HG03442 (cell line): ENCODE results near the gene LGMN.

Source experiments
- ATAC-seq: cut with Tn5 transposase; IDR thresholded peaks from one replicate; pipeline ENCODE4 v1.9.1; 2021; ENCODE audit warnings: mild to moderate bottlenecking, moderate library complexity; ENCODE audit not compliant: unreplicated experiment

Gene LGMN

GRCh38 chr14:92679246-92679645 lies 69.2 kb downstream of the LGMN start:
- no peak for ATAC-seq

GRCh38 chr14:92678766-92679165 lies 69.7 kb downstream of the LGMN start:
- no peak for ATAC-seq

- ATAC-seq: no peak
Measured at GRCh38 chr14:92677955-92678354, 70.5 kb downstream of the LGMN start.

GRCh38 chr14:92677087-92677668 lies 71.2 kb downstream of the LGMN start:
- peak; percentile 78 for ATAC-seq

- no peak for ATAC-seq
Measured at GRCh38 chr14:92676403-92677086, 71.9 kb downstream of the LGMN start.

GRCh38 chr14:92675976-92676375 lies 72.5 kb downstream of the LGMN start:
- no peak for ATAC-seq

- no peak for ATAC-seq
Measured at GRCh38 chr14:92675421-92675820, 73.0 kb downstream of the LGMN start.

GRCh38 chr14:92673601-92674150 lies 74.8 kb downstream of the LGMN start:
- ATAC-seq: no peak

GRCh38 chr14:92670643-92671366 lies 77.6 kb downstream of the LGMN start:
- no peak for ATAC-seq

GRCh38 chr14:92670160-92670559 lies 78.3 kb downstream of the LGMN start:
- no peak for ATAC-seq

- no peak for ATAC-seq
Measured at GRCh38 chr14:92668276-92668973, 80.0 kb downstream of the LGMN start.

GRCh38 chr14:92666251-92666650 lies 82.2 kb downstream of the LGMN start:
- no peak for ATAC-seq

- no peak for ATAC-seq
Measured at GRCh38 chr14:92665661-92666110, 82.7 kb downstream of the LGMN start.

- ATAC-seq: no peak
Measured at GRCh38 chr14:92663049-92663448, 85.4 kb downstream of the LGMN start.

- ATAC-seq: no peak
Measured at GRCh38 chr14:92660571-92660970, 87.9 kb downstream of the LGMN start.

- no peak for ATAC-seq
Measured at GRCh38 chr14:92659765-92660561, 88.5 kb downstream of the LGMN start.

GRCh38 chr14:92658684-92659083 lies 89.7 kb downstream of the LGMN start:
- ATAC-seq: no peak

GRCh38 chr14:92658160-92658559 lies 90.3 kb downstream of the LGMN start:
- ATAC-seq: no peak

- ATAC-seq: no peak
Measured at GRCh38 chr14:92657457-92658142, 90.8 kb downstream of the LGMN start.
